Mucosa of descending colon (tissue), 3 donors: ENCODE measurements around the gene THSD7A. TPM values are rescaled to one million over a fixed set of nuclear protein-coding genes. Genes with fewer than 3 reads are reported as not detected.

ENCODE experiments used
- ATAC-seq: fragments of 200-7000 bp; cut with Tn5 transposase; one replicate; pipeline ENCODE4 v1.9.1; 2020; ENCODE audit warnings: mild to moderate bottlenecking, moderate library complexity
- DNase-seq, 3 donors: peaks; one replicate each; pipeline ENCODE4 v3.0.0-alpha.2; 2020
- H3K36me3 ChIP-seq: fragments of 200-600 bp; one replicate; pipeline ENCODE4 v1.8.0; 2021; ENCODE audit warnings: low read depth, mild to moderate bottlenecking
- H3K4me1 ChIP-seq: fragments of 200-600 bp; one replicate; pipeline ENCODE4 v1.8.0; 2021; ENCODE audit warnings: low read depth, mild to moderate bottlenecking
- H3K4me3 ChIP-seq: fragments of 200-600 bp; one replicate; pipeline ENCODE4 v1.8.0; 2021; ENCODE audit warnings: mild to moderate bottlenecking
- H3K9me3 ChIP-seq: fragments of 200-600 bp; one replicate; pipeline ENCODE4 v1.8.0; 2021; ENCODE audit warnings: mild to moderate bottlenecking
- CTCF ChIP-seq: fragments of 200-600 bp; IDR thresholded peaks from one replicate; pipeline ENCODE4 v1.8.0; 2022; ENCODE audit warnings: antibody characterized with exemption, mild to moderate bottlenecking
- intact Hi-C, 2 donors: fragments of 100-400 bp; cut with DNase I in 1 of 2; cut with micrococcal nuclease in 1 of 2; formaldehyde crosslinking; loops; one replicate each; pipeline versions ENCODE4 v1.11.0 to v1.11.1; 2022; cut with DNase I, micrococcal nuclease
- total RNA-seq, 3 donors: library from RNA; stranded (reverse); fragmentation: NEBNext Ultra II Directional in 2 of 3; extraction: Animal tissue kit (Norgen Biotek cat#: 25700) in 2 of 3; gene quantifications; one replicate each; pipeline versions ENCODE4 v1.2.1 to v1.2.4, GENCODE V29; 2021 to 2023
- donor health status: DM: no; HTN: no; CAD: no; lungs with moderate emphysema.
- donor health status: DM: no; HTN: no; CAD: no.
- donor health status: DM: no; HTN: yes; CAD: no.

The THSD7A gene
- total RNA-seq, 3 donors from 2014 or later = 1.0 to 5.4 (median 3.4) TPM

- DNase-seq (no peak), ATAC-seq (no peak)
- Histone ChIP-seq H3K4me1 (peaks cover 9% of the 10 kb centered on the region), H3K36me3 (no peaks in the 10 kb centered on the region), H3K9me3 (no peaks in the 10 kb centered on the region), H3K4me3 (no peak overlapping the region)
- intact Hi-C loops = no loop called here
- no peak for TF ChIP-seq CTCF
Measured at GRCh38 chr7:11702938-11703337, 129.1 kb downstream of the THSD7A start.

GRCh38 chr7:11701829-11702560, 130.0 kb downstream of the THSD7A start:
- ATAC-seq (no peak), DNase-seq (no peak)
- Histone ChIP-seq H3K4me3 (no peak overlapping the region), H3K9me3 (no peaks in the 10 kb centered on the region), H3K36me3 (no peaks in the 10 kb centered on the region), H3K4me1 (peaks cover under 1% of the 10 kb centered on the region)
- intact Hi-C loops = no loop called here
- no peak for TF ChIP-seq CTCF

DNA sequence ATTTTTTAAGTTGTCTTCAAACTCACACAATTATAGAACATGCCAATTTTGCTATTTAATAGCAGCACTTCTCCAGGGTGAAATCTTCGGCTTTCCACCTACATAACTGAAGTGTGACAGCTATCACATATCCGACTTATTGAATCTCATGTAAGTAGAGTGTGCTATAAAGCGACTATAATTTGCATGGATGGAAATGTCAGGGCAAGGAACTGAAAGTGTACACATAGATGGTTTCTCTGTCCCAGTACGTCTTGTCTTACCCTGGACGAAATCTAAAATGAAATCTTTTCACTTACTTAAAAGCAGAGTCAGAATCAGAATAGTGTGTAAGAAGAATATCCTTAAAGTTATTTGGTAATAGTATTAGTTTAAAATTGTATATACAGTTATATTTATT, 132.3 kb downstream of the THSD7A start:
- no peak for DNase-seq
- no peaks in the 10 kb centered on the region for H3K9me3 ChIP-seq
- no peaks in the 10 kb centered on the region for H3K36me3 ChIP-seq
- TF ChIP-seq CTCF = no peak
- no peak overlapping the region for H3K4me3 ChIP-seq
- intact Hi-C loops = no loop called here
- H3K4me1 ChIP-seq = no peaks in the 10 kb centered on the region
- ATAC-seq = no peak

DNA sequence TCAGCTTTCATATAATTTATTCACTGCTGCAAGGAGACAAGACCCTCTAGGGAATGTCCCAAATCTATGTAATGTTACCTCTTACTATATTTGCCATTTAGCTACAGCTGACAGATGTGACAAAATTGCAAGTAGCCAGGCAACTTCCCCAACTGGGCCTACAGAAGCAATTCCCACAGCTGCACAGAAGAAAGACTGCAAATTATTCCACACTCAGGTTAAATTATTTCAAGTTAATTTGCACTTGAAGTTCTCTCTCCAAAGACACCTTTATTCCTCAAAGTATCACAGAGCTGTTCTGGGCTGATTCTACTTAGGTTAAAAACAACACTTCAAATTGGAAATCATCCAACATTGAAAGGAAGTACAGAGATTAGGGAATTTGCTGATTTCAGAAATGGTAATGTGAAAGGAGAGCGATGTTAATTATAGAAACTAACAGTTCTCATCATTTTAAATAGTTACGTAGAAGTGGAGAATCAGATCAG, 133.6 kb downstream of the THSD7A start:
- H3K9me3 ChIP-seq = no peaks in the 10 kb centered on the region

DNA sequence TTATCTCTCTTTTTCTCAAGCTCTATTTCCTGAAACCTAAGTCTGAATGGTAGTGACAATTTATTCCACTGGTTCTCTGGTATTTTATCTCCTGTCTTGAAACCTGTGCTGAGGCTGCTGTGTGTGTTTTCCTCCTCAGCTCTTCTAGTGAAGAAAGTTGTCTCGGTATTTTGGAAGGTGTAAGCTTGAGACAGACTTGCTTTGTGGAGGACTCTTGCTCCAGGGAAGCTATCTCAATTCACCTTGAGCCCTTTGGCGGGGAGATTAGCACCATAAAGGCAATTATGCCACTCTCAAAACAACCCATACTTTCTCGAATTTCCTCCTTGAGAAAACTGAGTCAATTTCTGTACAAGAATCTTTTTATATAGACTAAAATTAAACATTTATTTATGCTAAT, 141.6 kb downstream of the THSD7A start:
- intact Hi-C loops = no loop called here
- no peak overlapping the region for H3K4me3 ChIP-seq
- ATAC-seq (no peak), DNase-seq (no peak)
- no peaks in the 10 kb centered on the region for H3K4me1 ChIP-seq
- H3K9me3 ChIP-seq = no peaks in the 10 kb centered on the region
- H3K36me3 ChIP-seq = no peaks in the 10 kb centered on the region
- no peak for TF ChIP-seq CTCF

More for the DNA sequence above, 133.6 kb downstream of the THSD7A start:
- Histone ChIP-seq H3K36me3 (no peaks in the 10 kb centered on the region), H3K4me1 (no peaks in the 10 kb centered on the region), H3K4me3 (no peak overlapping the region)
- intact Hi-C loops = no loop called here
- no peak for ATAC-seq
- no peak for DNase-seq
- no peak for TF ChIP-seq CTCF
